H1 (cell line): ENCODE data around the gene ADCY3. TPM values are rescaled to one million over a fixed set of nuclear protein-coding genes. Genes with fewer than 3 reads are reported as not detected.

Experiments
- BRCA1 ChIP-seq: IDR thresholded peaks from 2 replicates; pipeline ENCODE4 v1.6.1; 2012; ENCODE audit warnings: low read depth, low read length, improper control_type of control experiment
- HDAC2 ChIP-seq, 2 experiments: fragments of 300-600 bp in 1 of 2; sonication (generic) in 1 of 2; IDR thresholded peaks; 2 replicates each; pipeline ENCODE4 v1.6.1; 2011 to 2012; ENCODE audit warnings: low read depth in 2 of 2, low read length in 2 of 2, mild to moderate bottlenecking in 2 of 2, moderate library complexity in 2 of 2, borderline replicate concordance in 1 of 2, inconsistent platforms in 1 of 2
- KDM1A ChIP-seq: fragments of 200-600, 300-600 bp; sonication (generic); IDR thresholded peaks from 2 replicates; pipeline ENCODE4 v1.7.1; 2016; ENCODE audit warnings: mild to moderate bottlenecking, low read length, borderline replicate concordance
- POLR2A ChIP-seq, 2 experiments: IDR thresholded peaks; 1 replicate in 1 of 2; 2 replicates in 1 of 2; pipeline ENCODE4 v1.6.1; 2011; ENCODE audit warnings: low read depth in 2 of 2, low read length in 2 of 2, mild to moderate bottlenecking in 2 of 2; ENCODE audit errors: control extremely low read depth in 1 of 2
- SIRT6 ChIP-seq: IDR thresholded peaks from one replicate; pipeline ENCODE4 v1.7.1; 2012; ENCODE audit warnings: low read length, inconsistent platforms
- SUZ12 ChIP-seq: fragments of 200-600 bp; sonication (generic); IDR thresholded peaks from 2 replicates; pipeline ENCODE4 v1.6.1; 2012; ENCODE audit warnings: mild to moderate bottlenecking, inconsistent platforms, low read length, moderate library complexity, mixed read lengths
- polyA plus RNA-seq, 7 experiments: library from polyadenylated mRNA; depleted of rRNA in 3 of 7; stranded (reverse) in 5 of 7; unstranded in 2 of 7; fragments of >200 nt in 5 of 7; fragments of 200-250 nt in 2 of 7; gene quantifications; 1 replicate in 5 of 7; 2 replicates in 1 of 7; 4 replicates in 1 of 7; pipeline versions ENCODE4 v1.2.1 to v1.2.3, GENCODE V29; 2011 to 2013; ENCODE audit warnings: missing spikeins in 2 of 7, mixed read lengths in 2 of 7
- total RNA-seq: library from RNA; stranded (reverse); fragmentation: NEBNext Ultra II Directional; extraction: Animal tissue kit (Norgen Biotek cat#: 25700); gene quantifications from 2 replicates; pipeline ENCODE4 v1.2.1, GENCODE V29; 2021

ADCY3 gene
- total and polyA plus RNA-seq, 2 of the 8 experiments (the other 6 are each of a cell fraction or from before 2014, with no cell fraction given), result 45.1 to 52.9 TPM

GRCh38 chr2:24893934-24894333, 26.1 kb downstream of the ADCY3 start (continued):
- no peak for TF ChIP-seq POLR2A (IDR thresholded peaks at IDR 0.05; ENCODE audit: control extremely low read depth in 1 of 2, low read depth in 2 of 2, low read length in 2 of 2)
- TF ChIP-seq BRCA1, result no peak
- TF ChIP-seq HDAC2 (IDR thresholded peaks at IDR 0.05; ENCODE audit: borderline replicate concordance in 1 of 2, low read depth in 2 of 2, low read length in 2 of 2), result no peak
- TF ChIP-seq SUZ12, result no peak
- TF ChIP-seq SIRT6, result no peak
- TF ChIP-seq KDM1A, result no peak
